CD4-positive, alpha-beta T cell treated with Interleukin-15 for 1 hour (primary cell): ENCODE results near the gene PDE8A.
"Not testable (repeated sequence)": the region's sequence is repeated elsewhere in the genome, so short reads cannot be mapped to it uniquely, and the experiment has no call there.

ENCODE experiments used
- DNase-seq: peaks from one replicate; pipeline ENCODE4 v3.0.0-alpha.2; 2020

Gene PDE8A

DNA sequence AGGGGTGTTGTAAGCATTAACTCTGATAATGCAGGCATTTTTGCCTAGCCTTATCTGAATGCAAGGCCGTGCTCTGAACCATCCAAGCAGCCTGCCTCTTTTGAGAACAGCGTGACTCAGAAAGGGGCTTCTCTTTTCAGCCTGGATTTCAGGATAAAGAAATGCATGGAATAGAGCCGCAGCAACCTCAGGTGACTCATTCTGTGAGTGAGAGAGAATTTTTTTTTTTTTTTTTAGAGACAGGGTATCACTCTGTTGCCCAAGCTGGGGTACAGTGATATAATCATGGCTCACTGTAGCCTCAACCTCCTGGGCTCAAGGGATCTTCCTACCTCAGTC is 20.6 kb upstream of the PDE8A start:
- no peak for DNase-seq

DNA sequence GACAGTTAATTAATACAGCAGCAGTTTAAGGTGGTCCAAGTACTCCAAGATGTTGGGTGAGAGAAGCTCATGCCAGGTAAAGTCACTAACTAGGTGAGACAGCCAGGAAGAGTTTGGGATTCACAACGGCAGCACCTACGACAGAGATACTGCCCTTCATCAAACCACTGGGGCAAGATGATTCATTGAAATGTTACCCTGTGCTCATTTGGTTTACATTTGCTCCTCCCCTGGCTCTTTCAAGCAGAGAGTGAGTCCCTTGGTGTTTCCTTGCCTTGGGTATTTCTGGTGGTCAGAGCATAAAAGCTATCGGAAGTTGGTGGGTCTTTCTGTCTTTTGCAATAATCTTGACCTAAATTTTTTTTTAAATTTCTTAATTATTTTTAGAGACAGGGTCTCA is 19.9 kb upstream of the PDE8A start:
- DNase-seq: no peak

DNA sequence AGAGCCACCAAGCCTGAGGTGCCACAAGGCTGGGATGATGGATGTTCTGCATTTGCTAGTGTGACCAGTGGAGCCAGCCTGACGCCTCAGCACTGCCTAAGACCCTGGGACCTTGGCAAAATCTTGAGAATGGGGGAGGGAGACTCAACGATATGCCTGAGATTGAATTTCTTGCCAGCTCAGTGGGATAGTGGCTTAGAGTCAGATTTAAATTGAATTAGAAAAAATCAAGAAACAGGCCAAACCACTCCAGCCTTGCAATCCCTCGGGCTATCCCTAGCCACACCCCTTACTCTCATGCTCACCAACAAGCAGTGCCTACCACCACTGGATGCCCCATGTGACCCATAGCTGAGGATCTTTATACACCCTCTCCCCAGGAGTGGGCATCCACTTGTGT is 18.7 kb upstream of the PDE8A start:
- no peak for DNase-seq

DNA sequence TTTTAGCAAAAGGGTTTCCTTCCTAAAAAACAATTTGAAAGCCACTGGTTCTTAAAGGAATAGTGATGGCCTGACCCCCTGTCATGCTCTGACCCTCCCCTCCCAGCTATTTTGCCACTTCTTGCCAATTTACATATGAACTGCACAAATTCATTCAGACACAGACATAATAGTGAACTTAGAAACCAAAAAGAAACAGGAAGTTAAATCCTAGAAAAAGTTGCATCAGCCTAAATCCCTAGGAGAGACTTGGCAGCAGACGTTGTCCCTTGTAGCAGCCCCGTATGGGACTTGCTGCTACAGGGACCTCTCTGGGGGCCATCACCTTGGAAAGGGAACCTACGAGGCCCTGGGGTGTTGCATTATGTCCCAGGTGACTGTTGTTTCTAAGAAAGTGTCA is 14.3 kb upstream of the PDE8A start:
- no peak for DNase-seq

DNA sequence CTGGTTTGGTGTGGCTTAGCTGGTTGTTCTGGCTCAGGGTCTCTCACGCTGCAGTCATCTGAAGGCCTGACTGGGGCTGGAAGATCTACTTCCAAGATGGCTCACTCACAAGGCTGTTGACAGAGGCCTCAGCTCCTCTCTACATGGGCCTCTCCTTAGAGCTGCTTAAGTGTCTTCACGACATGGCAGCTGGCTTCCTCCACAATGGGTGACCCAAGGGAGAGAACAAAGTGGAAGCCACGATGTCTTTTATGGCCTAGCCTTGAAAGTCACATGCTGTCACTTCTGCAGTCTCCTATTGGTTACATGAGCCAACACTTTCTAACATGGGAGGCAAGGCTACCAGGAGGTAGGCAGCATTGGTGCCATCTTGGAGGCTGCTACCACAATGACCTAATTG is 13.4 kb upstream of the PDE8A start:
- DNase-seq: no peak

GRCh38 chr15:84969257-84969656 is 12.4 kb upstream of the PDE8A start:
- DNase-seq: no peak

DNA sequence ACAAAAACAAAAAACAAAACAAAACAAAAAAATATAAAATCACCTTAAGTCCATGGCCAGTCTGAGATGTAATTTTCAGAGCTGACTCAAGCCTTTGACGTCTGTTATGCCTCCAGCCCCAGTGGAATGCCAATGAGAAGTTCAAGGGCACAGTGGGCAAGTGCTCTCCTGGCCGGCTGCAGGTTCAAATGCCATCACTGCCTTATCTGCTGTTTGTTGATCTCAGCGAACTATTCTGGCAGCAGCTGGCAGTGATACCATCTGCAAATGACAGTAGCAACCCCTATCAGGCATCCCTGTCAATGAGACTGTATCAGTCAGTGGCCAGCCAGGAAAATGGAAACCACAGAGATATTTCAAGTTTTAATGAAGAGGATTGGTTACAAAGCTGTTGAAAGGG is 10.8 kb upstream of the PDE8A start:
- DNase-seq: no peak

GRCh38 chr15:84973492-84974460 is 7.9 kb upstream of the PDE8A start:
- no peak for DNase-seq

GRCh38 chr15:84975871-84976351 is 5.7 kb upstream of the PDE8A start:
- no peak for DNase-seq

DNA sequence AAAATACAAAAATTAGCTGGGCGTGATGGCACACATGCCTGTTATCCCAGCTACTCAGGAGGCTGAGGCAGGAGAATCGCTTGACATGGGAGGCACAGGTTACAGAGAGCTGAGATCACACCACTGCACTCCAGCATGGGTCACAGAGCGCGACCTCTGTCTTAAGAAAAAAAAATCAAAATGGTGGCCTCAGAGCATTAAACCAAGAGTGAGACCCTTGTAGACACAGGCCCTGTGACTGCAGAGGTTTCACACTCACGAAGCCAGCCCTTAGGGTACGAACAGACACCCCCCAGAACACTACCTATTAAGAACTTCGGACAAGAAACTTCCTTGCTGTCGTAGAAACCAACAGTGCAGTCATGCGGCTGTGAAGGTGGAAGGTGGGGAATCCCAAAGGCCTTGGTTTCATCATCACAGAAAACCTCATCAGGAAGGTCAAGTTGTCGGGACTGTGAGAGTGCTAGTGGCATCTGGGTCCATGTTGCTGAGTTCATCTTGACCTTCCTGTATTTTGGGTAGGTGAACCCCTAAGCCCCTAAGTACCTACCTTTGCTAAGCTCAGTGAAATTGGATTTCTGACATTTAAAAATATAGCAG is 4.8 kb upstream of the PDE8A start:
- DNase-seq: no peak

DNA sequence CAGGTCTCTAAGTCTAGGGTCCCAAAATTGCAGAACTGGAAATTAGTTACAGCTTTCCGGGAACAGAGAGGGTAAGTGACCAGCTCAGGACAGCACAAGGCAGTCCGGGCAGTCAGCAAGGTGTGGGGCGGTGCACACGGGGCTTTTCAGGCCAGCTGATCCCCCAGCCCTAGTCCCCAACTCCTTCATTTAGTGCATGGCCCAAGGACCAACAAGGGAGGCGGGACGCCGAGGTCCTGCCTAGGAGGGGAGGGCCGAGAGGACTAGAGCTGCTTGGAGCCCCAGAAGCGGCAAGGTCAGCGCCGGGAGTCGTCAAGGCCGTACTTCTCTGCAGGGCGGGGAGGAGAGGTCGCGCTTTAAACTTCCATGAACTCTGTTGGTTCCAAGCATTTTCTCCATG is 2.0 kb upstream of the PDE8A start:
- no peak for DNase-seq

DNA sequence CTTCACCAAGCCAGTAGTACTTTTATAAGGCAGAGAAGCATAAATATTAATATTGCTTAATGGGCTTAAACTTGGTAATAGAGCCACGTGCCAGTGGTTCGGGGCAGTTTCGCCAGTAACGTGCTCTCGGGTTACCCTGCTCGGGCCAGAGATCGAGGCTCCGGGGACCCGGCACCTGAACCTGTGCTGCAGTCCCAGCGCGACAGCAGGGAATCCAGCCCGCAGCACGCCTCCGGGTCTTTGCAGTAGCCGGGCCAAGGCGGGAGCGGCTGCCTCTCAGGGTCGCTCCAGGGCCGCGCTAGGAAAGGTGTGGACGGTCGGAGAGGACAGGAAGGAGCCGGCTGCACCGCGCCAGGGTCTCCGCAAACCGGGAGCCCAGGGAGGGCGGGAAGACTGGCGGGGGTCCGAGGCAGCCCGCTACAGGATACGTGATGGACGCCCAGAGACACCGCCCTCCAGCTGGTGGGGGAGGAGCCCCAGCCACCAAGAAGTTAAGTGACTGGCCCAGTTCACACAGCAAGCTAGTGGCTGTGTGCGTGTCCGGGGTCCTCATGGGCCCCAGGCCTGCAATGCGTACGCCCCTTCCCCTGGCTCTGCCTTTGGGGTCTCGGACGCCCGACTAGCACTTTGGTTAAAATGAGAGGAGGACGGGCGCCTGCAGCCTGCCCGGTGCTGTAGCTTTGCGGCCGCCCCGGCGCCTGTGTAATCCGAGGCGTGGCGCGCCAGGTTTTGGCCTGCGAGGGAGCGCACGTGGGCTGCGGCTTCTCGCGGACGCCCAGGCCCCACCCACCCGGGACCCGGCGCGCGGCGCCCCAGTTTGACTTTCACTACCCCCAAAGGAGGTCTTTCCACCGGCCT is 1.2 kb upstream of the PDE8A start:
- peak; percentile 78 for DNase-seq

- DNase-seq: peak; percentile 97
These were observed 474 bp upstream of the PDE8A start for GRCh38 chr15:84981054-84981710.

GRCh38 chr15:84982301-84982920 is 755 bp downstream of the PDE8A start:
- DNase-seq: peak; percentile 61

- no peak for DNase-seq
These were observed 1.6 kb downstream of the PDE8A start for GRCh38 chr15:84983294-84983693.

GRCh38 chr15:84983711-84984110 is 2.1 kb downstream of the PDE8A start:
- no peak for DNase-seq

DNA sequence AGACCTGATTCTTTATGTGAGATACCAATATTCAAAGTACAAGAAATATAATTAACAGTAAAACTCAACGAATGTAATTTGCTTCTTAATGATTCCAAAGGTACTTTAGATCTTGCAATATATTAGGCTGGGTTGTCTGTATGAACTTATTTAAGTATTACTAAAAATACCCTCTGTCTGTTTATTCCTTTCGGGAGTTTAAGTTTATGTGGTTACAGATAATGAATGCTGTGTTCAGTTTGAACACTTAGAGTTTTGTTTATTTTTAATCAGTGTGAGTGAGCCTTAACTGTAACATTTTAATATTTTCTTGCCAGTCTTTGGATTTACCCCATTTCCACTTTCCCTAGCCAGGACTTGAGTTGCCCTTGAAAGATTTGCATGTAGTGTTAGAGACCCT is 3.5 kb downstream of the PDE8A start:
- DNase-seq: no peak

GRCh38 chr15:84987351-84987750 is 5.7 kb downstream of the PDE8A start:
- not testable (repeated sequence) for DNase-seq

- DNase-seq: no peak
These were observed 6.4 kb downstream of the PDE8A start for GRCh38 chr15:84987949-84988624.

- DNase-seq: no peak
These were observed 7.4 kb downstream of the PDE8A start for GRCh38 chr15:84988909-84989644.

DNA sequence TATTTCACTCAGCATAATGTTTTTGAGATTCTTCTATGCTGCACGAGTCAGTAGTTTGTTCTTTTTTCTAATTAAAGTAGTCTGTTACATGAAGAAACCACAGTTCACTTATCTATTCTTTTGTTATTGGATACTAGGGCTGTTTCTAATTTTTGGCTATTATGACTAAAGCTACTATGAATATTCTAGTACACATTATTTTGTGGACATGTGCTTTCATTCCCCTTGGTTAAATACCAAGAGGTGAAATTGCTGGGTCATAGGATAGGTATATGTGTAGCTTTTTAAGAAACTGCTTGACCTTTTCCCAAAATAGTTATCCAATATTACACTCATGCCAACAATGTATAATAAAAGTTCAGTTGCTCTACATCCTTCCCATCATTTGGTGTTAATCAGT is 8.9 kb downstream of the PDE8A start:
- DNase-seq: no peak
